Loucy (cell line): ENCODE results near the gene ZCCHC24.

Source experiments
- H2AFZ ChIP-seq: fragments of 200-600 bp; sonication (generic); 2 replicates; pipeline ENCODE4 v1.6.0; 2016; ENCODE audit warnings: antibody characterized with exemption, mild to moderate bottlenecking, low read length, moderate library complexity
- H3F3A ChIP-seq: fragments of 200-600 bp; 2 replicates; pipeline ENCODE4 v1.6.0; 2016; ENCODE audit warnings: antibody characterized with exemption, low read depth, mild to moderate bottlenecking
- H3K27me3 ChIP-seq: fragments of 200-600 bp; sonication (generic); 2 replicates; pipeline ENCODE4 v1.6.1; 2014; ENCODE audit warnings: low read length, mild to moderate bottlenecking; ENCODE audit not compliant: insufficient read depth, poor library complexity, severe bottlenecking
- H3K36me3 ChIP-seq: fragments of 200-600 bp; sonication (generic); 2 replicates; pipeline ENCODE4 v1.6.1; 2016; ENCODE audit warnings: low read length; ENCODE audit not compliant: insufficient read depth
- H3K4me1 ChIP-seq: fragments of 200-600 bp; sonication (generic); 2 replicates; pipeline ENCODE4 v1.5.1; 2014; ENCODE audit warnings: low read length, mild to moderate bottlenecking; ENCODE audit not compliant: insufficient read depth, poor library complexity, severe bottlenecking
- H3K4me2 ChIP-seq: fragments of 200-600 bp; sonication (generic); 2 replicates; pipeline ENCODE4 v1.6.0; 2014; ENCODE audit warnings: antibody characterized with exemption, low read length, low read depth, mild to moderate bottlenecking; ENCODE audit not compliant: poor library complexity, severe bottlenecking
- H3K4me3 ChIP-seq: fragments of 200-600 bp; sonication (generic); 2 replicates; pipeline ENCODE4 v1.5.1; 2014; ENCODE audit warnings: low read length, mild to moderate bottlenecking, mixed read lengths; ENCODE audit not compliant: poor library complexity, severe bottlenecking
- H3K79me2 ChIP-seq: fragments of 200-600 bp; sonication (generic); 2 replicates; pipeline ENCODE4 v1.6.1; 2014; ENCODE audit warnings: low read length; ENCODE audit not compliant: insufficient read depth
- H3K9ac ChIP-seq: fragments of 200-600 bp; sonication (generic); 2 replicates; pipeline ENCODE4 v1.6.0; 2014; ENCODE audit warnings: mild to moderate bottlenecking, low read depth, low read length, moderate library complexity; ENCODE audit not compliant: poor library complexity, severe bottlenecking
- H3K9me2 ChIP-seq: fragments of 200-600 bp; sonication (generic); replicated peaks from 2 replicates; pipeline ENCODE4 v1.6.1; 2016; ENCODE audit warnings: low read depth, low read length, mixed read lengths
- H3K9me3 ChIP-seq: fragments of 200-600 bp; sonication (generic); 2 replicates; pipeline ENCODE4 v1.6.1; 2014; ENCODE audit warnings: mild to moderate bottlenecking, antibody characterized with exemption, low read length, low read depth; ENCODE audit not compliant: insufficient read depth
- H4K20me1 ChIP-seq: fragments of 200-600 bp; sonication (generic); 2 replicates; pipeline ENCODE4 v1.6.0; 2014; ENCODE audit warnings: antibody characterized with exemption, low read length, mild to moderate bottlenecking; ENCODE audit not compliant: insufficient read depth, poor library complexity, severe bottlenecking
- CTCF ChIP-seq: fragments of 200-600 bp; sonication (generic); conservative IDR thresholded peaks from 2 replicates; pipeline ENCODE4 v1.5.1; 2014; ENCODE audit warnings: mild to moderate bottlenecking, antibody characterized with exemption, low read length
- EZH2phosphoT487 ChIP-seq: fragments of 200-600 bp; IDR thresholded peaks from 2 replicates; pipeline ENCODE4 v1.6.1; 2018; ENCODE audit warnings: antibody characterized with exemption, mild to moderate bottlenecking, moderate library complexity, borderline replicate concordance

Gene ZCCHC24

GRCh38 chr10:79484476-79484875 lies 39.1 kb upstream of the ZCCHC24 start:
- no peak for TF ChIP-seq CTCF
- no peak for TF ChIP-seq EZH2phosphoT487
- no peak overlapping the region for H3K4me2 ChIP-seq

GRCh38 chr10:79483948-79484347 lies 38.5 kb upstream of the ZCCHC24 start:
- Histone ChIP-seq H3K4me2 (no peak overlapping the region), H4K20me1 (no peaks in the 10 kb centered on the region), H3K4me3 (no peak overlapping the region), H3F3A (no peaks in the 10 kb centered on the region), H2AFZ (no peak overlapping the region), H3K9ac (no peak overlapping the region), H3K9me3 (peaks cover 3% of the 10 kb centered on the region; the same call in 1 of the 2 replicates), H3K79me2 (no peaks in the 10 kb centered on the region), H3K9me2 (no peaks in the 10 kb centered on the region), H3K4me1 (peaks cover 3% of the 10 kb centered on the region), H3K27me3 (no peaks in the 10 kb centered on the region), H3K36me3 (no peaks in the 10 kb centered on the region)
- TF ChIP-seq CTCF, result no peak
- no peak for TF ChIP-seq EZH2phosphoT487

More at GRCh38 chr10:79484476-79484875, 39.1 kb upstream of the ZCCHC24 start:
- Histone ChIP-seq H3K4me1 (peaks cover 6% of the 10 kb centered on the region), H3K9me2 (no peaks in the 10 kb centered on the region), H3K9me3 (peaks cover 3% of the 10 kb centered on the region; the same call in 1 of the 2 replicates), H3K27me3 (no peaks in the 10 kb centered on the region), H3F3A (no peaks in the 10 kb centered on the region), H3K36me3 (no peaks in the 10 kb centered on the region), H3K79me2 (no peaks in the 10 kb centered on the region), H3K9ac (no peak overlapping the region), H3K4me3 (no peak overlapping the region), H2AFZ (no peak overlapping the region), H4K20me1 (no peaks in the 10 kb centered on the region)

GRCh38 chr10:79483299-79483698 lies 37.9 kb upstream of the ZCCHC24 start:
- Histone ChIP-seq H3K9me2 (no peaks in the 10 kb centered on the region), H3K79me2 (no peaks in the 10 kb centered on the region), H3F3A (no peaks in the 10 kb centered on the region), H3K4me1 (no peaks in the 10 kb centered on the region), H3K4me2 (no peak overlapping the region), H3K27me3 (no peaks in the 10 kb centered on the region), H3K36me3 (no peaks in the 10 kb centered on the region), H4K20me1 (no peaks in the 10 kb centered on the region), H3K9me3 (peaks cover 3% of the 10 kb centered on the region; the same call in 1 of the 2 replicates), H3K4me3 (no peak overlapping the region), H2AFZ (no peak overlapping the region), H3K9ac (no peak overlapping the region)
- no peak for TF ChIP-seq EZH2phosphoT487
- TF ChIP-seq CTCF, result no peak
